Stimulated activated CD4-positive, alpha-beta T cell treated with anti-CD3 and anti-CD28 coated beads, Interleukin-2, amount 100 ng/mL, for 48 hours (primary cell): ENCODE results near the gene CES5A.
"Not testable (repeated sequence)": the region's sequence is repeated elsewhere in the genome, so short reads cannot be mapped to it uniquely, and the experiment has no call there.

Experiments
- DNase-seq, 2 donors: peaks; one replicate each; pipeline ENCODE4 v3.0.0-alpha.2; 2020

Gene CES5A

DNA sequence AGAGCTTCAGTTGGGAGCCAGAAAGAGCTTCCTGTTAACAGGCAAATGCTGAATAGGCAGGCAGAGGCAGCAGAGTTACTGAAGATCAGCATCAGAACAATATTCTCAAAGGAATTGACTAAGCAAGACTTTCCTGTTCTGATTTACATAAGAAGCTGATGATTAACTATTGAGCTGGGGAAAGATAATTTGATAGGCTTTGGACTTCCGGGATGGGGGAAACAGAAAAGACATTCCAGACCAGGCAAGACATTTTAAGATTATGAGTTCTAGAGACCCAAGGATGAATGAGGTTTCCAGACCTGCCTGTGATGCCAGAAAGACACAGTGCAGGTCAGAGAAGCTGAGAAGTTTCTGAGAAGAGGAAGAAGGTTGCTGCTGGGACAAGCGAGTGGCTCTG, at the start of gene CES5A:
Gene CES5A, minus strand, starts transcription at position 101 of the 400 bp plus-strand sequence. CDS start 152 bp downstream, outside the sequence.
- no peak for DNase-seq

DNA sequence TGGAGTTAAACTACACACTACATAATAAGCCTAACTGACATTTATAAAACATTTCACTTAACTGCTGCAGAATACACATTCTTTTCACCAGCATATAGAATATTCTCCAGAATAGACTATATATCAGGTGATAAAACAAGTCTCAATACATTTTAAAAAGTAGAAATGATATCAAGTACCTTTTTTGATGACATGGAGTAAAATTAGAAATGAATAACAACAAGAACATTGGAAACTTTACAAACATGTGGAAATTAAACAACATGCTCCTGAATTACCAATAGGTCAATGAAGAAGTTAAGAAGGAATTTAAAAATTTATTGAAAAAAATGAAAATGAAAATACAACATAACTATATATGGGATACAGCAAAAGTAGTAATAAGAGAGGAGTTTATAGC, 47.5 kb upstream of the CES5A start:
- no peak for DNase-seq

DNA sequence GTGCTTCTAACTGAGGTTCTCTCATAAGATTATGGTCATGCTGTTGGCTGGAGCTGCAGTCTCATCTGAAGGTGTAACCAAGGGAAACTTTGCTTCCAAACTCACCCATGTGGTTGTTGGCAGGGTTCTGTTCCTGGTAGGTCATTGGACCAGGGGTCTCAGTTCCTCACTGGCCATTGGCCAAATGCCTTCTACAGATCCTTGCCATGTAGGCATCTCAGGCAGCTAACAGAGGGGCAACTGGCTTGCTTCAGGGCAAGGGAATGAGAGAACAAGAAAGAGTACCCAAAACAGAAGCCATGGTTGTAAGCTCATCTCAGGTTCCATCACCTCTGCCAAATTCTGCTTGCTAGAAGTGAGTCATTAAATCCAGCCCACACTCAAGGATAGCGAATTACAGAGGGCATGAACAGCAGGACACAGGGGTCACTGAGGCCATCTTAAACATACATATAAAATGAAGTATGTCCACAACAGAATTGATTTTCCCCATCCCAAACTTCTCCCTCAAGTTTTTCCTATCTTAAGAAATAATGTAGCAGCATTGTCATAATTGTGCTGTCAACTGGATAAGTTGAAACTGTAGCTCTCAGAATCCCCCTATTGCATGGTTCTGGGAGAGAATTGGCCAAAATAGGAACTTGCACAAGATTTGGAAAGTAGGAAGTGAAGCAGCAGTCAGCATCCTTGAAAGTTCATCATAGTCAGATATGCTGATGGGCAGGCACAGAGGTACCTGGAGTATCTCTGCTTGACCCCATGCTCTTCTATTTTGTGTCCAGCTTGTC, 42.4 kb upstream of the CES5A start:
- no peak for DNase-seq

DNA sequence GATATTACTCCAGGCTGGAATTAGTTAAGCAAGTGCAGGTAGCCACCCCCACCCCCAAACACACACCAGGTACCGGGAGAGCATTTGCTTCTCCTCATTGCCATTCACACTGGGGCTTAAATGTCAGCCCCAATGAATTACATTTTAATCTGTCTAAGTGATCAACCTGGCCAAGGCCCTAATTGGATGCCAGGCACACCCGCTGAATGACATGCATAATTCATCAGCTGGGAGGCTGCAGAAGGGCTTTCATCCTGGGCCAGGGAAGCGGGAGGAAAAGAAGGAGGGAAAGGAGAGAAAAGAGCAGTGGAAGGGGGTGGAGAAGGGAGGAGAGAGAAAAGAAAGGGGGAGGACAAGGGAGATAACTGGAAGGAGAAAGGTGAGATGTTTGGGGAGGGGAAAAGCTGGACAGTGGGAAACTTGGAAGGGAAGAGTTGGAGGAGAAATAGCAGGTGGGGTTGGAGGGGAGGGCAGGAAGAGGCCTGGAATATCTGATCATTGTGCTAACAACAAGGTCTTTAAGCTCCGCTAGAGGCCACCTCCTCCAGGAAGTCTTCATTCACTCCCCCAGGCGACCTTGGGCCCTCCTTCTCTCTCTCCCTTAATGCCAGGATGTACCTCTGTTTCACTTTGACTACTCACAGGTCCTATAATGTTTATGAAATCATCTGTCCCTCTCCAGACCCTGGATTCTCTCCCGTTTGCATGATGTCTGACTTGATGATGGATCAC, 40.1 kb upstream of the CES5A start:
- no peak for DNase-seq

GRCh38 chr16:55914383-55914782, 39.2 kb upstream of the CES5A start:
- no peak for DNase-seq

GRCh38 chr16:55913716-55914115, 38.5 kb upstream of the CES5A start:
- DNase-seq: no peak

DNA sequence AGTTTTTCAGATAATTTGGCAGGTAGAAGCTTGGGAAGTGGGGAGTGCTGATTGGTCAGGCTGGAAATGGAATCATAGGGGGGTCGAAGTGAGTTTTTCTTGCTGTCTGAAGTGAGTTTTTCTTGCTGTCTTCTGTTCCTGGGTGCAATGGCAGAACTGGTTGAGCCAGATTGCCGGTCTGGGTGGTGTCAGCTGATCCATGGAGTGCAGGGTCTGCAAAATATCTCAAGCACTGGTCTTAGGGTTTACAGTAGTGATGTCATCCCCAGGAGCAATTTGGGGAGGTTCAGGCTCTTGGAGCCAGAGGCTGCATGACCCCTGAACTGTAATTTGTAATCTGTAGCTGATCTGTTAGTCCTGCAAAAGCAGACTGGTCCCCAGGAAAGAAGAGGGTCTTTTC, 37.9 kb upstream of the CES5A start:
- DNase-seq: not testable (repeated sequence)

- no peak for DNase-seq
Measured at GRCh38 chr16:55912022-55912421, 36.8 kb upstream of the CES5A start.

- DNase-seq: no peak
Measured at GRCh38 chr16:55911616-55912015, 36.4 kb upstream of the CES5A start.

DNA sequence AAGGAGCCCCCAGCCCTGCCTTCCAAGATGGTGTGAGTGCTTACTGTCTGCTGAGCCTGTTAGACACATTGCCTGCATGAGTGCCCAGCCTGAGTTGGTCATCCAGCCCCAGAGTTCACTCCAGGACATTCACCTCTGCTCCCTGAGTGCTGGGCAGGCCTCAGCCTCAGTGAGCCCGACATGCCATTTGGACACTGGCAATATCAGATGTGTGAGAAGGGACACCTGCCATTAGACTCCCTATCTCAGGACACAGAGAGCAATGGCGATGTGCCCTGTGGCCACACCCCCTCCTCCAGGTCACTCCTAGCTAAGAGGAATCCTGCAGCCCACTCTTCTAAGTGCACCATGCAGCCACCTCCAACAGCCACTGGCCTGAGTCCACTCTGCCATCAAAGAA, 34.7 kb upstream of the CES5A start:
- DNase-seq: no peak

DNA sequence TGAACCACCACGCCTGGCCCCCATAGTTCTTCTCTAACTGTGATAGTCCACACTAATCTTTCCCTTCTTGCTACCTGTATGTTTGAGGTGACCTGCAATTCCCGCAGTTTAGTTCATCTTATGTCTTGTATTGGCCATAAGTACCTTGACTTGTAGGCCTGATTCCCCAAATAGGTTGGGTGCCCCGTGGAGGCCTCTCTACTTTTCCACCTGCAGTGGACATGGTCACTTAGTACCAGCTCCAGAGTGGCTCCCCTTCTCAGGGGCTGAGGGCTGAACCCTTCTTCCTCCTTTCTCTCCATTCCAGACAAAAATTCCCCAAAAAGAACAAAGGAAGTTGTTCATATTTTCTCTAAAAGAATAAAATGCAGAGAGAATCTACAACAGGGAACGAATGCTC, 33.5 kb upstream of the CES5A start:
- DNase-seq: no peak

DNA sequence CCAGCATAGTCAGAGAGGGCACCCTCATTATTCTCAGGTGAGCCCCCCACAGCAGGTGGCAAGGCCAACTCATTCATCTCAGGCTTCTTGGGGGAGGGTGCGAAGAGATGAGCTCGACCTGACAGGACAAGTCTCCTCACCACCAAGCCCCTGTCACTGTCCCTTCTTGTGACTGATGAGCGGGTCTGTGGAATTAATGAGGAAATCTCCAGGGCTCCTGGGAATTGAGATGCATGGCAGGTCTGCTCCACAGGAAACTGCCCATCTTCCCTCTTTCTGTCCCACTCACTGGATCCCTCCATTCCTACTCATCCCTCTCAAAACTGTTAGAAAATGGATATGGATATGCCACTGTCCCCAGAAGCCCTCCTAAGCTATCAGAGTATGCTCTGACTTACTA, 32.5 kb upstream of the CES5A start:
- DNase-seq: no peak

- DNase-seq: no peak
Measured at GRCh38 chr16:55906123-55906522, 30.9 kb upstream of the CES5A start.

GRCh38 chr16:55905651-55906050, 30.5 kb upstream of the CES5A start:
- DNase-seq: no peak

- no peak for DNase-seq
Measured at GRCh38 chr16:55901566-55902217, 26.5 kb upstream of the CES5A start.

GRCh38 chr16:55900616-55901393, 25.6 kb upstream of the CES5A start:
- DNase-seq: no peak

DNA sequence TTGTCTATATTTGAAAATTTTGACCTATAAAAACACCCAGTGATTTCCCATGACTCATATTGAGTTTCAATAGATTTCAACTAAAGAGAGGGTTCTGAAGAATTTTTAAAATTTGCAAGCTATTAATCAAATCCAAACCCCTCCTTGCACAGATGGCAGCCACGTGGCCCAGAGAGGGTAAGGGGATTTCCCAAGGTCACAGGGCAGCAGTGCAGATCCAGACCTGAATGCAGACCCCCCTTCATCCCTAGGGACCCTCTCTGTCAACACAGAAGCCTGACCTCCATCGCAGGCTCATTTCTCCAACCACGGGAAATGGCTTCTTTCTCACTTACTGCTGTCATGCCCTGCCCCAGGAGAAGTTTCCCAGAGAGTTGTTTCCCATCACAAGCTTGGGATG, 24.7 kb upstream of the CES5A start:
- no peak for DNase-seq

GRCh38 chr16:55898592-55898991, 23.4 kb upstream of the CES5A start:
- DNase-seq: no peak

- DNase-seq: no peak
Measured at GRCh38 chr16:55892821-55893220, 17.6 kb upstream of the CES5A start.

GRCh38 chr16:55889518-55889917, 14.3 kb upstream of the CES5A start:
- DNase-seq: no peak

- DNase-seq: no peak
Measured at GRCh38 chr16:55888546-55888945, 13.4 kb upstream of the CES5A start.

DNA sequence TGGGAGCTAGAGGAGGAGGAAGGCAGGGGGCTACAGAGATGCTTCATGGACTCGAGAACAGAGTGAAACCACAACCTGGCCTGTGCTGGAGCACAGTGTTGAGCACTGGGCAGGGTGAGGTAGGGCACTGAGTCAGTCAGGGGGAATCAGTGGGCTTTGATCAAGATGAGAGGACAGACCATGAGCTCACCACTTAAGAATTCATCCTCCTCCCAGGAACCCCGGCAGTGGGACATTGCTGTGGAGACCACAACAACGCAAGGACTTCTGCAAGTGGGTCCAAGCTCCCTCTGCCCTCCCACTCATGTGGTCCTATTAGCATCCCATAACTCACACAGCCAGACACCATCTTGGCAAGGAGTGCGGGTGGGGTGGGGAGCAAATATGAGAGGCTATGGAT, 1.7 kb upstream of the CES5A start:
- no peak for DNase-seq

DNA sequence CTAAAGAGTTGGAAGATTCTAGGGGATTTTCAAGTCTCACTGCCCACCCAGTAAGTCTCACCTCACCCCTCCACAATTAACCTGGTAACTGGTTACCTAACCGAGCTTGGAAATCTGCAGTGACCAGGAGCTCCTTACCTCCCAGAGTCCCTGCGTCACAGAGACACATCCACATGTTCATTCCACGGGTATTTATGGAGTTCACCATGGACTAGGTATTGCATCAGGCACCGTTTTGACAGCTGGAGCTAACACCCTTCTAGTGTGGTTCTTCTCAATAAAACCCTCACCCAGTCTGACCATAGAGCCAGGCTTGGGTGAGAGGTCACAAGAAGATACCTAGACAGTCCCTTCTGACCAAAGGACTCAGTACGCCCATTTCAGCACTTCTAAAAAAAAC, 2.1 kb downstream of the CES5A start:
- DNase-seq: no peak
